Activated naive CD8-positive, alpha-beta T cell treated with anti-CD3 and anti-CD28 coated beads, Interleukin-2, amount 10 ng/mL, durations not matched to agents 7 days and 5 days (primary cell): ENCODE data around the gene SLC15A1. TPM values are rescaled to one million over a fixed set of nuclear protein-coding genes. Genes with fewer than 3 reads are reported as not detected.
A peak's percentile ranks its signal among the peaks of the same experiment; 100 is the strongest.

Source experiments
- ATAC-seq: fragments of 150-1000 bp; cut with Tn5 transposase; one replicate; pipeline ENCODE4 v1.10.0; 2021; ENCODE audit warnings: low read depth, moderate library complexity
- POLR2A ChIA-PET: fragments of 350-600 bp; sonication (Branson Sonifier 250); formaldehyde crosslinking; loops from one replicate; lab custom pipeline; 2021; ENCODE audit warnings: antibody characterized with exemption; lab: Charles Lee
- DNase-seq: peaks from one replicate; pipeline ENCODE4 v3.0.0; 2021
- H3K27ac Mint-ChIP-seq: one replicate; pipeline ENCODE4 v1.8.0; 2022; ENCODE audit warnings: mild to moderate bottlenecking, mixed read lengths
- H3K27me3 Mint-ChIP-seq: one replicate; pipeline ENCODE4 v1.8.0; 2022; ENCODE audit warnings: mild to moderate bottlenecking, moderate library complexity, mixed read lengths
- H3K36me3 Mint-ChIP-seq: one replicate; pipeline ENCODE4 v1.8.0; 2021; ENCODE audit warnings: mild to moderate bottlenecking, mixed read lengths
- H3K4me1 Mint-ChIP-seq: one replicate; pipeline ENCODE4 v1.8.0; 2021; ENCODE audit warnings: mixed read lengths
- H3K4me3 Mint-ChIP-seq: one replicate; pipeline ENCODE4 v1.8.0; 2022; ENCODE audit warnings: mild to moderate bottlenecking, moderate library complexity, mixed read lengths
- H3K9me3 Mint-ChIP-seq: one replicate; pipeline ENCODE4 v1.8.0; 2021; ENCODE audit warnings: mixed read lengths
- total RNA-seq, 2 experiments: library from RNA; stranded (reverse); gene quantifications; one replicate each; pipeline ENCODE4 v1.2.3, GENCODE V29; 2021

SLC15A1 gene
- total RNA-seq, 2 experiments from 2014 or later, result not detected

DNA sequence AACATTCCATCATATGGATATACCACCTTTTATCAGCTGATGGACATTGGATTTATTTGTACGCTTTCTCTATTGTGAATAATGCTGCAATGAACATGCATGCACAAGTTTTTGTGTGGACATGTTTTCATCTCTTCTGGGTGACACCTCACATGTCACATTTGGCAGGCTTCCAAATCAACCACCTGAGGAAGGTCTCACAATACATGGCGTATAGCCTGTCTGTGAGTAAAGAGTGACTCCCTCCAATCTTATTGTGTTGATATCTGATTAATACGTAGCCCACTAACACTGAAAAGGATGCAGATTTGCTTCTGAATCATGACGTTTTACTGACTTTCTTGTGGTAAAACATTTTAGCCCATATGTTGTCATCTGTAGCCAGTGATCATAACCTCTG lies 61.1 kb downstream of the SLC15A1 start:
- Mint-ChIP-seq H3K4me3 (no peak overlapping the region), H3K36me3 (no peaks in the 10 kb centered on the region), H3K27me3 (peaks cover 17% of the 10 kb centered on the region), H3K9me3 (no peaks in the 10 kb centered on the region), H3K4me1 (no peaks in the 10 kb centered on the region), H3K27ac (no peak overlapping the region)
- POLR2A ChIA-PET, result no interaction called here
- ATAC-seq (no peak), DNase-seq (no peak)

- H3K36me3 Mint-ChIP-seq, result no peaks in the 10 kb centered on the region
- H3K4me1 Mint-ChIP-seq, result no peaks in the 10 kb centered on the region
- no peak overlapping the region for H3K4me3 Mint-ChIP-seq
- H3K9me3 Mint-ChIP-seq, result no peaks in the 10 kb centered on the region
- POLR2A ChIA-PET, result no interaction called here
- DNase-seq (no peak), ATAC-seq (no peak)
- no peak overlapping the region for H3K27ac Mint-ChIP-seq
- H3K27me3 Mint-ChIP-seq, result peaks cover 12% of the 10 kb centered on the region
Observed at GRCh38 chr13:98690348-98691022, 62.0 kb downstream of the SLC15A1 start.

GRCh38 chr13:98689347-98689968 lies 63.0 kb downstream of the SLC15A1 start:
- Mint-ChIP-seq H3K4me3 (no peak overlapping the region), H3K36me3 (no peaks in the 10 kb centered on the region)
- POLR2A ChIA-PET, result no interaction called here

GRCh38 chr13:98688373-98688772 lies 64.1 kb downstream of the SLC15A1 start:
- Mint-ChIP-seq H3K27ac (no peak overlapping the region), H3K4me1 (no peaks in the 10 kb centered on the region), H3K36me3 (no peaks in the 10 kb centered on the region), H3K27me3 (peaks cover 6% of the 10 kb centered on the region), H3K9me3 (no peaks in the 10 kb centered on the region), H3K4me3 (no peak overlapping the region)
- no peak for ATAC-seq
- POLR2A ChIA-PET, result no interaction called here
- no peak for DNase-seq

More at GRCh38 chr13:98689347-98689968, 63.0 kb downstream of the SLC15A1 start:
- no peaks in the 10 kb centered on the region for H3K4me1 Mint-ChIP-seq
- no peak overlapping the region for H3K27ac Mint-ChIP-seq
- DNase-seq (no peak), ATAC-seq (no peak)
- H3K9me3 Mint-ChIP-seq, result no peaks in the 10 kb centered on the region
- H3K27me3 Mint-ChIP-seq, result peaks cover 10% of the 10 kb centered on the region

GRCh38 chr13:98687319-98687718 lies 65.2 kb downstream of the SLC15A1 start:
- no peaks in the 10 kb centered on the region for H3K36me3 Mint-ChIP-seq
- H3K9me3 Mint-ChIP-seq, result no peaks in the 10 kb centered on the region
- POLR2A ChIA-PET, result no interaction called here
- ATAC-seq (no peak), DNase-seq (no peak)
- H3K4me1 Mint-ChIP-seq, result no peaks in the 10 kb centered on the region
- no peak overlapping the region for H3K4me3 Mint-ChIP-seq
- H3K27me3 Mint-ChIP-seq, result peaks cover 6% of the 10 kb centered on the region
- H3K27ac Mint-ChIP-seq, result no peak overlapping the region

GRCh38 chr13:98686270-98686669 lies 66.2 kb downstream of the SLC15A1 start:
- Mint-ChIP-seq H3K36me3 (no peaks in the 10 kb centered on the region), H3K4me3 (no peak overlapping the region), H3K27ac (no peak overlapping the region), H3K9me3 (no peaks in the 10 kb centered on the region), H3K4me1 (no peaks in the 10 kb centered on the region), H3K27me3 (peaks cover 6% of the 10 kb centered on the region)
- no peak for DNase-seq
- POLR2A ChIA-PET, result no interaction called here
- no peak for ATAC-seq

GRCh38 chr13:98685146-98685545 lies 67.3 kb downstream of the SLC15A1 start:
- ATAC-seq, result no peak

DNA sequence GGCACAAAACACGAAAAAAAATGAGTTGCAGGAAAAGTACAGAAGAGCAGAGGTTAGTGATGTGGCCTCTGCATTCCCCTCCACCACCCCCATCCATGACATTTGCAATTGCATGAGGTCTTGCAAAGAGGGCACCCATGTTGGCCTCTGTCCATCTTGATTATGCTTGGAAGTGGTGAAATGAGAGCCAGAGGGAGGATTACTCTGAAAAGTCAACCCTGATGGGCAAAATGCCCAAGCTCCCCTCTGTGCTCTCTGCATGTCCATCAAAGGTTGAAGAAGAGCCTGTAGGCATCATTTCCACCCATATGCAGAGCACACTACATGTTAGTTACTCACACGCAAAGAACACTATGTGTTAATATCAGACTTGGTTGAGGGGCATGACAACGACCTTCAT lies 71.4 kb downstream of the SLC15A1 start:
- Mint-ChIP-seq H3K36me3 (no peaks in the 10 kb centered on the region), H3K9me3 (no peaks in the 10 kb centered on the region), H3K4me1 (no peaks in the 10 kb centered on the region), H3K27ac (no peak overlapping the region), H3K4me3 (no peak overlapping the region), H3K27me3 (no peaks in the 10 kb centered on the region)
- DNase-seq (no peak), ATAC-seq (no peak)
- POLR2A ChIA-PET, result no interaction called here

More at GRCh38 chr13:98685146-98685545, 67.3 kb downstream of the SLC15A1 start:
- H3K4me3 Mint-ChIP-seq, result no peak overlapping the region
- H3K27me3 Mint-ChIP-seq, result peaks cover 6% of the 10 kb centered on the region
- no peak for DNase-seq
- no peaks in the 10 kb centered on the region for H3K9me3 Mint-ChIP-seq
- H3K36me3 Mint-ChIP-seq, result no peaks in the 10 kb centered on the region
- H3K27ac Mint-ChIP-seq, result no peak overlapping the region
- no peaks in the 10 kb centered on the region for H3K4me1 Mint-ChIP-seq
- POLR2A ChIA-PET, result no interaction called here

DNA sequence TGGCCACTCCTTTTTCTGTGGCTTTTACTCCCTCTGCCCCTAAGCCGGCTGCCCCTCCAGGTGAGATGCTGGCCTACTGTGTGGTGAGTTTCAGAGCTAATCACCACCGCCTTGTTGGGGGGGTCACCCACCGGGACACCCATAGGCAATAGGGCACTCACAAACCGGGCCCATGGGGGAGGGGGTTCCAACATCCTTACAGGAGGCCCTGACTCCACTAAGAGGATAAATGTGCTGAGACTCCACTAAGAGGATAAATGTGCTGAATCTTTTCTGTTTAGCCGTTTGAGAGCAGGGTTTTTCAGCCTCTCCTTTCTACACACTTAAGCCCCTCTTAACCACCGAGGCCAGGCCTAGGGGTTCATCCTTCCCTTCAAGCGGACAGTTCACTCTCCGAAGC lies 73.7 kb downstream of the SLC15A1 start:
- H3K36me3 Mint-ChIP-seq, result no peaks in the 10 kb centered on the region
- H3K27ac Mint-ChIP-seq, result no peak overlapping the region
- no peaks in the 10 kb centered on the region for H3K27me3 Mint-ChIP-seq
- no peak overlapping the region for H3K4me3 Mint-ChIP-seq
- H3K4me1 Mint-ChIP-seq, result no peaks in the 10 kb centered on the region
- ATAC-seq, result no peak
- no peak for DNase-seq
- POLR2A ChIA-PET, result no interaction called here
- H3K9me3 Mint-ChIP-seq, result no peaks in the 10 kb centered on the region

- Mint-ChIP-seq H3K9me3 (no peaks in the 10 kb centered on the region), H3K36me3 (no peaks in the 10 kb centered on the region), H3K4me3 (no peak overlapping the region), H3K27ac (no peak overlapping the region), H3K27me3 (no peaks in the 10 kb centered on the region), H3K4me1 (peaks cover 2% of the 10 kb centered on the region)
- ATAC-seq (no peak), DNase-seq (no peak)
- POLR2A ChIA-PET, result no interaction called here
Observed at GRCh38 chr13:98677398-98677797, 75.1 kb downstream of the SLC15A1 start.

DNA sequence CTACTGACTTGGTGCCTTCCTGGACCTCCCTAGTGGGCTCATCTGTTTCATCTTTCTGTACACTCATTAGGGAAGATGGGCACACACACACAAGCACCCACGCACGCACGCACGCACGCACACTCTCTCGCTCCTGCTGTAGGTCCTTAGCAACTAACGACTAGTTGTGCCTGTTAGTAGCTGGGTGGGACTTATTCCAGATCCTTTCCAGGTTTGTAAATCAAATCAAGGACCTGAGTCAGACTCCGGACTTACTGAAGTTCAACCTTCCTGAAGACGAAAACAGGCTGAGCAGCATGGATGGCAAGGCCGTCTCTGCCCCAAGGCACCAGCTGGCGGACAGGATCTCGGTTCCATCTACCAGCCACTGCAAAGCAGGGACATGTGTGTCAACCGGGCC lies 76.2 kb downstream of the SLC15A1 start:
- DNase-seq (no peak), ATAC-seq (no peak)
- Mint-ChIP-seq H3K4me3 (no peak overlapping the region), H3K27ac (no peak overlapping the region), H3K9me3 (no peaks in the 10 kb centered on the region), H3K36me3 (no peaks in the 10 kb centered on the region), H3K27me3 (no peaks in the 10 kb centered on the region), H3K4me1 (peaks cover 2% of the 10 kb centered on the region)
- POLR2A ChIA-PET, result no interaction called here

DNA sequence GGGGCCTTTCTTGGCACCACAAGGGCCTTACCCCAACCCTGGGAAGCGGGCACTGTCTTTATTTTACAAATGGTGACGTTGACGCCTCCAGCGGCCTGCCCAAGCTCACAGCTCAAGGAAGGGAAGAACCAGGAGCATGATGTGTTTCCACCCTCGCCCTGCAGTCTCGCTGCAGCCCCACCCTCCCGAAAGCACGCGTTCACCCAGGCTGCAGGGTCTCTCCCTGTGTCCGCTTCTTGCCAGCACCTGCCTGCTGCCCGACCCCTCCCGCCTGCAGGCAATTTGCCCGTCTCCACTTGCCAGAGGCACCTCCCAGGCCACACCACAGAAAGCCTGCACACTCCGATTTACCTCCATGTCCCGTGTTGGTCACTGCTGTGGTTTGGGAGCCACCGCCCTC lies 76.6 kb downstream of the SLC15A1 start:
- peaks cover 2% of the 10 kb centered on the region for H3K4me1 Mint-ChIP-seq
- no peak overlapping the region for H3K27ac Mint-ChIP-seq
- DNase-seq (no peak), ATAC-seq (no peak)
- H3K9me3 Mint-ChIP-seq, result no peaks in the 10 kb centered on the region
- POLR2A ChIA-PET, result no interaction called here
- H3K27me3 Mint-ChIP-seq, result peaks cover 3% of the 10 kb centered on the region
- H3K36me3 Mint-ChIP-seq, result no peaks in the 10 kb centered on the region
- H3K4me3 Mint-ChIP-seq, result no peak overlapping the region

GRCh38 chr13:98675066-98675465 lies 77.4 kb downstream of the SLC15A1 start:
- H3K4me1 Mint-ChIP-seq, result peaks cover 2% of the 10 kb centered on the region
- H3K27ac Mint-ChIP-seq, result no peak overlapping the region
- H3K36me3 Mint-ChIP-seq, result no peaks in the 10 kb centered on the region
- POLR2A ChIA-PET, result no interaction called here
- H3K4me3 Mint-ChIP-seq, result no peak overlapping the region
- H3K27me3 Mint-ChIP-seq, result peaks cover 7% of the 10 kb centered on the region
- DNase-seq (no peak), ATAC-seq (no peak)
- H3K9me3 Mint-ChIP-seq, result no peaks in the 10 kb centered on the region

GRCh38 chr13:98672947-98673613 lies 79.4 kb downstream of the SLC15A1 start:
- POLR2A ChIA-PET, result interaction anchor here (1.0 kb wide), 1 partner anchor 227 kb away, joined by 3 read pairs; no protein-coding TSS in a partner anchor
- peaks cover 7% of the 10 kb centered on the region for H3K27me3 Mint-ChIP-seq
- H3K9me3 Mint-ChIP-seq, result no peaks in the 10 kb centered on the region
- H3K4me1 Mint-ChIP-seq, result peaks cover 2% of the 10 kb centered on the region
- no peak overlapping the region for H3K27ac Mint-ChIP-seq
- ATAC-seq (peak; percentile 68), DNase-seq (peak; percentile 45)
- H3K4me3 Mint-ChIP-seq, result no peak overlapping the region
- H3K36me3 Mint-ChIP-seq, result no peaks in the 10 kb centered on the region
